B cell (primary cell): Measurements from ENCODE around the gene ITGB3.

Source experiments
- EZH2 ChIP-seq: IDR thresholded peaks from 2 replicates; pipeline ENCODE4 v1.6.1; 2012; ENCODE audit warnings: borderline replicate concordance, low read depth, mild to moderate bottlenecking, moderate library complexity, low read length; ENCODE audit not compliant: insufficient read depth, poor library complexity, severe bottlenecking
- TF ChIP-seq, protein P1 (sequence below): fragments of 200-600 bp; IDR thresholded peaks from one replicate; pipeline ENCODE4 v1.8.0; 2022; ENCODE audit warnings: antibody characterized with exemption, mild to moderate bottlenecking

- TF ChIP-seq EZH2, result no peak
- TF ChIP-seq, protein P1, sequence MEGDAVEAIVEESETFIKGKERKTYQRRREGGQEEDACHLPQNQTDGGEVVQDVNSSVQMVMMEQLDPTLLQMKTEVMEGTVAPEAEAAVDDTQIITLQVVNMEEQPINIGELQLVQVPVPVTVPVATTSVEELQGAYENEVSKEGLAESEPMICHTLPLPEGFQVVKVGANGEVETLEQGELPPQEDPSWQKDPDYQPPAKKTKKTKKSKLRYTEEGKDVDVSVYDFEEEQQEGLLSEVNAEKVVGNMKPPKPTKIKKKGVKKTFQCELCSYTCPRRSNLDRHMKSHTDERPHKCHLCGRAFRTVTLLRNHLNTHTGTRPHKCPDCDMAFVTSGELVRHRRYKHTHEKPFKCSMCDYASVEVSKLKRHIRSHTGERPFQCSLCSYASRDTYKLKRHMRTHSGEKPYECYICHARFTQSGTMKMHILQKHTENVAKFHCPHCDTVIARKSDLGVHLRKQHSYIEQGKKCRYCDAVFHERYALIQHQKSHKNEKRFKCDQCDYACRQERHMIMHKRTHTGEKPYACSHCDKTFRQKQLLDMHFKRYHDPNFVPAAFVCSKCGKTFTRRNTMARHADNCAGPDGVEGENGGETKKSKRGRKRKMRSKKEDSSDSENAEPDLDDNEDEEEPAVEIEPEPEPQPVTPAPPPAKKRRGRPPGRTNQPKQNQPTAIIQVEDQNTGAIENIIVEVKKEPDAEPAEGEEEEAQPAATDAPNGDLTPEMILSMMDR, result no peak
These were observed 71.5 kb downstream of the ITGB3 start for GRCh38 chr17:47325176-47325575.
